C4-2B (cell line): ENCODE results near the gene LRMDA.

Source experiments
- CTCF ChIP-seq: fragments of 450-650 bp; conservative IDR thresholded peaks from 2 replicates; pipeline ENCODE4 v1.5.1; 2017; ENCODE audit warnings: mild to moderate bottlenecking
- ZFX ChIP-seq: fragments of 450-650 bp; IDR thresholded peaks from 2 replicates; pipeline ENCODE4 v1.6.1; 2017

DNA sequence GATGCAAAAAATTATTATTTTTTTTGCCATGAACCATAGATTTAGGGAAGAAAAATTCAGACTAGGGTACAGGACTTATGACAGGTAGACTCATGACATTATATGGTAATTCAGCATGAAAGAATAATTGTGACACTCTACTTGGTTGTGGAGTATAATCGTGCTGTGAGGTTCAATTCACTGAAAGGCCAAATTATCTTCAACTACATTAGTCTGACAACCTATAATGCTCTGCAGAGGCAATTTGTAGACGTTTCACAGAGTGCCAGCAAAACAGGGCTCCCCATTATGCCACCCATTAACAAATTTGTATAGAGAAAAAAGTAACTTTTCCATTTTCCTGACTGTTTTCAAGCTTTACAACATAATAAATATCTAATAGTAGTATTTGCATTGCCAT, 292.6 kb downstream of the LRMDA start:
- no peak for TF ChIP-seq CTCF
- no peak for TF ChIP-seq ZFX
